GM18526 (cell line): ENCODE data around the gene ZNF524.

Experiments
- POLR2A ChIP-seq: IDR thresholded peaks from 3 replicates; pipeline ENCODE4 v1.6.1; 2011; ENCODE audit not compliant: insufficient read length; ENCODE audit errors: extremely low read depth

Gene ZNF524

GRCh38 chr19:55648585-55649267, 48.6 kb downstream of the ZNF524 start:
- TF ChIP-seq POLR2A = no peak

GRCh38 chr19:55649268-55650125, 49.4 kb downstream of the ZNF524 start:
- no peak for TF ChIP-seq POLR2A

GRCh38 chr19:55650126-55650557, 50.1 kb downstream of the ZNF524 start:
- no peak for TF ChIP-seq POLR2A

- TF ChIP-seq POLR2A = no peak
Measured at GRCh38 chr19:55650602-55651230, 50.6 kb downstream of the ZNF524 start.

- TF ChIP-seq POLR2A = no peak
Measured at GRCh38 chr19:55651236-55651635, 51.1 kb downstream of the ZNF524 start.

GRCh38 chr19:55652311-55653128, 52.4 kb downstream of the ZNF524 start:
- no peak for TF ChIP-seq POLR2A
